ENCODE measurements around the gene ATCAY.

DNA sequence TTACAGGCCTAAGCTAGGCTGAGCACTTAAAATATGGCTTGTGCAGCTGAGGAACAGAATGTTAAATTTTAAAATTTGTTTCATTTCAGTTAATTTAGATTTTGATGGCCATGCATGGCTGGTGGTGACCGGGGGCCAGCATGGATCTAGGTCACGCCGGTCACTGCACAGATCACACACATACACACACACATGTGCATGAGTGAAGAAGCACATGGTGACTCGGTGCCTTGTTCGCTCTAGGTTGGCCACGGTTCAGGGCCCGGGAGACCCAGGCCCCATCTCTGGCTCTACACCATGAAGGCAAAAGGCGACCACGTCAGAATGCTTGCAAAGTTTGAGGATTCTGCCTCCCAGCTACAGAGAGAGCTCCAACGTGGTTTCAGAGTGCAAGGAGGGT lies 39.7 kb upstream of the ATCAY start:
- TF ChIP-seq EZH2 (IDR thresholded peaks at IDR 0.05; ENCODE audit: insufficient read depth, poor library complexity, severe bottlenecking) = no peak
- TF ChIP-seq EZH2phosphoT487 (IDR thresholded peaks at IDR 0.05; ENCODE audit: insufficient read depth, low read depth) = no peak

All from GM23248 (cell line).